Measurements from ENCODE around the gene AUNIP. TPM values are rescaled to one million over a fixed set of nuclear protein-coding genes. Genes with fewer than 3 reads are reported as not detected.

The AUNIP gene
- total RNA-seq, 1 experiment from 2014 or later = 9.4 TPM

DNA sequence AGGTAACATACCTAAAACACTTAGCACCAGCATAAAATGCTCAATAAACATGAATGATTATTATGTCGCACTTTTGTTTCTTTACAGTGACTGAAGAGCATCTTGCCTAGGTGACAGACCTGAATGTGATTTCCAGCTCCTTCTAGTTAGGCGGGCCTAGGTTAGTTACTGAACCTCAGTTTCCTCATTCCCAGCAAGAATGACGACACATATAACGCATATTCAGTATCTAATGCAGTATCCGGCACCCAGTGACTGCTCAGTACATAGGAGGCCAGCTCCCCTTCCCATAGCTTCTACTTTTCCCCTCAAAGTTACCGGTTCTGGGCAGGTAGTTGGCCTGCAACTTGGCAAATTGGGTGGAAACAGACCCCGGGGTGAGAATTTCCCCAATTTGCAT is 763 bp downstream of the AUNIP start:
- H3K4me3 Mint-ChIP-seq (ENCODE audit: unreplicated experiment) = peak overlapping the region; percentile 97
- TF ChIP-seq, protein P1, sequence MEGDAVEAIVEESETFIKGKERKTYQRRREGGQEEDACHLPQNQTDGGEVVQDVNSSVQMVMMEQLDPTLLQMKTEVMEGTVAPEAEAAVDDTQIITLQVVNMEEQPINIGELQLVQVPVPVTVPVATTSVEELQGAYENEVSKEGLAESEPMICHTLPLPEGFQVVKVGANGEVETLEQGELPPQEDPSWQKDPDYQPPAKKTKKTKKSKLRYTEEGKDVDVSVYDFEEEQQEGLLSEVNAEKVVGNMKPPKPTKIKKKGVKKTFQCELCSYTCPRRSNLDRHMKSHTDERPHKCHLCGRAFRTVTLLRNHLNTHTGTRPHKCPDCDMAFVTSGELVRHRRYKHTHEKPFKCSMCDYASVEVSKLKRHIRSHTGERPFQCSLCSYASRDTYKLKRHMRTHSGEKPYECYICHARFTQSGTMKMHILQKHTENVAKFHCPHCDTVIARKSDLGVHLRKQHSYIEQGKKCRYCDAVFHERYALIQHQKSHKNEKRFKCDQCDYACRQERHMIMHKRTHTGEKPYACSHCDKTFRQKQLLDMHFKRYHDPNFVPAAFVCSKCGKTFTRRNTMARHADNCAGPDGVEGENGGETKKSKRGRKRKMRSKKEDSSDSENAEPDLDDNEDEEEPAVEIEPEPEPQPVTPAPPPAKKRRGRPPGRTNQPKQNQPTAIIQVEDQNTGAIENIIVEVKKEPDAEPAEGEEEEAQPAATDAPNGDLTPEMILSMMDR (IDR thresholded peaks at IDR 0.05; ENCODE audit: unreplicated experiment) = no peak
- H3K27ac Mint-ChIP-seq (ENCODE audit: low read depth, unreplicated experiment) = peak overlapping the region; percentile 93
- no peaks in the 10 kb centered on the region for H3K27me3 Mint-ChIP-seq (ENCODE audit: insufficient read depth, unreplicated experiment)
- BruUV-seq (replicated peaks) = TSS peak; percentile 38
- H3K9me3 Mint-ChIP-seq (ENCODE audit: unreplicated experiment) = no peaks in the 10 kb centered on the region
- H3K4me1 Mint-ChIP-seq (ENCODE audit: insufficient read depth, unreplicated experiment) = peaks cover 23% of the 10 kb centered on the region
- intact Hi-C loops (cut with micrococcal nuclease) = loop anchor here (1.0 to 2.0 kb wide), 2 partner anchors 32 to 38 kb away; no protein-coding TSS in a partner anchor
- ChIA-PET POLR2A (interaction anchor here (0.6 to 2.8 kb wide), 13 partner anchors 8 to 139 kb away, joined by 3 to 15 read pairs (median 4); partner anchors contain the start of genes MTFR1L, PAFAH2 and PAQR7), CTCF (interaction anchor here (0.7 to 1.1 kb wide), 2 partner anchors 14 to 33 kb away, joined by 3 read pairs; no protein-coding TSS in a partner anchor)
- DNase-seq (ENCODE audit: unreplicated experiment) = peak; percentile 42
- H3K36me3 Mint-ChIP-seq (ENCODE audit: insufficient read depth, unreplicated experiment) = no peaks in the 10 kb centered on the region

DNA sequence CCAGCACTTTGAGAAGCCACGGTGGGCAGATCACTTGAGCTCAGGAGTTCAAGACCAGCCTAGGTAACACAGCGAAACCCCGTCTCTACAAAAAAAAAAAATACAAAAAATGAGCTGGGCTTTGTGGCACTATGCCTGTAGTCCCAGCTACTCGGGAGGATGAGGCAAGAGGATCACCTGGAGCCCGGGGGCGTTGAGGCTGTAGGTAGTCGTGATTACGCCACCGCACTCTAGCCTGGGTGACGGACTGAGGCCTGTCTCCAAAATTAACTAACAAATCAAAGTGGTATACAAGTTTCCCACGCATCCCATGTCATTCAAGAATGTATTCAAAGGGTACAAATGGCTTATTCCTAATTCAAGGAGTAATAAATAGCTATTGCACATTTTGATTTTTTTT is 2.4 kb downstream of the AUNIP start:
- Mint-ChIP-seq H3K9me3 (ENCODE audit: unreplicated experiment) (no peaks in the 10 kb centered on the region), H3K36me3 (ENCODE audit: insufficient read depth, unreplicated experiment) (no peaks in the 10 kb centered on the region), H3K27ac (ENCODE audit: low read depth, unreplicated experiment) (peak overlapping the region; percentile 33), H3K27me3 (ENCODE audit: insufficient read depth, unreplicated experiment) (no peaks in the 10 kb centered on the region), H3K4me1 (ENCODE audit: insufficient read depth, unreplicated experiment) (peaks cover 23% of the 10 kb centered on the region), H3K4me3 (ENCODE audit: unreplicated experiment) (no peak overlapping the region)
- intact Hi-C loops (cut with micrococcal nuclease) = no loop called here
- TF ChIP-seq, protein P1 (IDR thresholded peaks at IDR 0.05; ENCODE audit: unreplicated experiment) = no peak
- ChIA-PET POLR2A (interaction anchor here (0.9 to 2.8 kb wide), 6 partner anchors 9 to 37 kb away, joined by 3 to 15 read pairs (median 6); partner anchors contain the start of gene MTFR1L), CTCF (interaction anchor here (0.6 to 2.0 kb wide), 4 partner anchors 25 to 141 kb away, joined by 3 to 5 read pairs (median 4); partner anchors contain the start of gene PAFAH2)
- TSS peak; percentile 14 for BruUV-seq (replicated peaks)
- peak; percentile 80 for DNase-seq (ENCODE audit: unreplicated experiment)

DNA sequence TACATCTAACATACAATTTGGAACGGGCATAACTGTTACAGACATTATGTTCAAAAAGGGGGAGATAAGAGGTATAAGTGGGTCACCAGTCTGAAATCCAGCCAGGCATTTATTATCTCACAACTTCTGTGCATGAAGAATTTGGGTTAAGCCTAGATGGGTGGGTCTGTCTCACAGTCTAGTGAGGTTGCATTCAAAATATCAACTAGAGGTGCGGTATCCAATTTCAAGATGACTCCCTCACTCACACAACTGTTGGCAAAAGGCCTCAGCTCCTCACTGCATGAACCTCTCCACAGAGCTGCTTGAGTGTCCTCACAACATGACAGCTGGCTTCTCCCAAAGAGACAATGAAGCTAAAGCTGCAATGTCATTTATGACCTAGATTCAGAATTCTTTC is 4.7 kb downstream of the AUNIP start:
- peak; percentile 20 for DNase-seq (ENCODE audit: unreplicated experiment)
- no TSS peak for BruUV-seq (replicated peaks)
- H3K36me3 Mint-ChIP-seq (ENCODE audit: insufficient read depth, unreplicated experiment) = no peaks in the 10 kb centered on the region
- CTCF ChIA-PET = interaction anchor here (0.9 kb wide), 1 partner anchor 19 kb away, joined by 3 read pairs; no protein-coding TSS in a partner anchor
- TF ChIP-seq, protein P1 (IDR thresholded peaks at IDR 0.05; ENCODE audit: unreplicated experiment) = no peak
- H3K27me3 Mint-ChIP-seq (ENCODE audit: insufficient read depth, unreplicated experiment) = no peaks in the 10 kb centered on the region
- H3K4me1 Mint-ChIP-seq (ENCODE audit: insufficient read depth, unreplicated experiment) = peaks cover 22% of the 10 kb centered on the region
- POLR2A ChIA-PET = interaction anchor here (0.6 to 2.1 kb wide), 5 partner anchors 16 to 42 kb away, joined by 3 to 5 read pairs (median 5); no protein-coding TSS in a partner anchor
- intact Hi-C loops (cut with micrococcal nuclease) = no loop called here
- H3K4me3 Mint-ChIP-seq (ENCODE audit: unreplicated experiment) = no peak overlapping the region
- peak overlapping the region; percentile 29 for H3K27ac Mint-ChIP-seq (ENCODE audit: low read depth, unreplicated experiment)
- no peaks in the 10 kb centered on the region for H3K9me3 Mint-ChIP-seq (ENCODE audit: unreplicated experiment)

DNA sequence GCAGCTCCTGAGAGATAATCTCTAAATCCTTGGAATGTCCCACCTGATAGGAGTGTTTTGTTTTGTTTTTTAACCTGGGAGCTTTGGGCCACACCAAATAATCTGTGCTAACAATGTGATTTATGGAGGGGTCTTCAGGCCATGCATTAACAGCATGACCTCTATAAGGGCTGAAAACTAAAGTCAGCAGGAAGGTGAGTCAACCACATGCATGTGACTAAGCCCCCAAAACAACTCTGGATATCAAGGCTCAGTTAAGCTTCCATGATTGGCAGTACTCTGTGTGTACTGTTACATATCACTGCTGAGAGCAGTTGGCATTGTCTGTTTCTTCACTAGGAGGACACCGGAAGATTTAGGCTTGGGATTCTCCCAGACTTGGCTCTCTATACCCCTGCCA is 10.7 kb downstream of the AUNIP start:
- intact Hi-C loops (cut with micrococcal nuclease) = no loop called here
- peak overlapping the region; percentile 14 for H3K27ac Mint-ChIP-seq (ENCODE audit: low read depth, unreplicated experiment)
- peaks cover 17% of the 10 kb centered on the region for H3K4me1 Mint-ChIP-seq (ENCODE audit: insufficient read depth, unreplicated experiment)
- H3K9me3 Mint-ChIP-seq (ENCODE audit: unreplicated experiment) = no peaks in the 10 kb centered on the region
- TF ChIP-seq, protein P1 (IDR thresholded peaks at IDR 0.05; ENCODE audit: unreplicated experiment) = no peak
- DNase-seq (ENCODE audit: unreplicated experiment) = no peak
- H3K36me3 Mint-ChIP-seq (ENCODE audit: insufficient read depth, unreplicated experiment) = no peaks in the 10 kb centered on the region
- POLR2A ChIA-PET = interaction anchor here (0.9 to 3.2 kb wide), 6 partner anchors 9 to 24 kb away, joined by 3 to 15 read pairs (median 4); no protein-coding TSS in a partner anchor
- no TSS peak for BruUV-seq (replicated peaks)
- no peaks in the 10 kb centered on the region for H3K27me3 Mint-ChIP-seq (ENCODE audit: insufficient read depth, unreplicated experiment)
- H3K4me3 Mint-ChIP-seq (ENCODE audit: unreplicated experiment) = no peak overlapping the region
- CTCF ChIA-PET = interaction anchor here (0.6 to 1.5 kb wide), 2 partner anchors 9 to 569 kb away, joined by 3 read pairs; no protein-coding TSS in a partner anchor
